ENCODE results near the gene SF3B6. TPM values are rescaled to one million over a fixed set of nuclear protein-coding genes. Genes with fewer than 3 reads are reported as not detected.

SF3B6 gene
- polyA plus RNA-seq, 2 of the 4 experiments (the other 2 are of a cell fraction) = 244 to 315 TPM

DNA sequence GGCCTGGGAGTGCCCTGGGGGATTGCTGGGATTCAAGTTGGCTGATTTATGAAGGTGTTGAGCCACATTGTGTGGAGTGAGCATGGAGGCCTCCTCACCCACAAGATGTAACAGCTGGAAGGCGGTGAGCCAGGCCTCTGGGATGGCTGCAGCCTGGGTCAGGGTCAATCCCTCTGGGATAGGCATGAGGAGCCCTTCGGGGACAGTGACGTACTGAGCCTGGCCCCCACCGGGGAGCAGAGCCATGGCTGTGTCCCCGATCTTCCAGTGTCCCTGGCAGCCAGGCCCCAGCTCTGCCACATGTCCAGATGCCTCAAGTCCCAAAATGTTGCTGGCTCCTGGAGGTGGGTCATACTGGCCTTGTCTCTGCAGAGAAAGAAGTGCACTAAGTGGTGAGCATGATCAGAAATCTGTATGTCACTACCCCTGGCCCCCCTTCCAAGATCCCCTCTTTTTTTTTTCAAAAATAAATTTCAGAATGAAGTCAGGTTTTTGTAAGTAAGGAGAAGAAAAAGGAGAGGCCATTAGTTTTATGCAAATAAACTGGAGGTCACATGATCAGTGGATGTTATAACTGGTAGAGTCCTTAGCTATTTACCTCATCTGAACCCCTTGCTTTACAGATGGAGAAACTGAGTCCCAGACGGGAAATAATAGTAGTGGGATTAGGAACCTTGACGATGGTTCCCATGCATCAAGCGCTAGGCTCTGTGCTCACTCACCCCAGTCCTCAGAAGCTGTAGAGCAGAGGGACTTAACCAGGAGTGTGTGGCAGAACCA is 6.9 kb upstream of the SF3B6 start:
- ChIA-PET POLR2A (interaction anchor here (0.6 to 5.0 kb wide), 14 partner anchors 10 to 277 kb away, joined by 3 to 99 read pairs (median 12); partner anchors contain the start of genes ATAD2B, FAM228B, ITSN2 and PFN4), CTCF (interaction anchor here (0.7 to 5.9 kb wide), 41 partner anchors 7 to 855 kb away, joined by 3 to 90 read pairs (median 7); partner anchors contain the start of genes ATAD2B, FAM228B, FKBP1B and MFSD2B)
- peaks cover 27% of the 10 kb centered on the region for H3K4me1 ChIP-seq
- H3K4me2 ChIP-seq = peak overlapping the region; percentile 95
- ATAC-seq (no peak), FAIRE-seq (no peak), DNase-seq (ENCODE audit: low read depth in 1 of 2, low spot score in 1 of 2) (no peak)
- H3K9me3 ChIP-seq = no peaks in the 10 kb centered on the region
- TF ChIP-seq HEYL (CRISPR knock-in tag; IDR thresholded peaks at IDR 0.05) = no peak
- no peak for TF ChIP-seq POLR2A (IDR thresholded peaks at IDR 0.05; ENCODE audit: low read length)
- TF ChIP-seq, protein P1, sequence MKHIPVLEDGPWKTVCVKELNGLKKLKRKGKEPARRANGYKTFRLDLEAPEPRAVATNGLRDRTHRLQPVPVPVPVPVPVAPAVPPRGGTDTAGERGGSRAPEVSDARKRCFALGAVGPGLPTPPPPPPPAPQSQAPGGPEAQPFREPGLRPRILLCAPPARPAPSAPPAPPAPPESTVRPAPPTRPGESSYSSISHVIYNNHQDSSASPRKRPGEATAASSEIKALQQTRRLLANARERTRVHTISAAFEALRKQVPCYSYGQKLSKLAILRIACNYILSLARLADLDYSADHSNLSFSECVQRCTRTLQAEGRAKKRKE (CRISPR knock-in tag; IDR thresholded peaks at IDR 0.05; ENCODE audit: low read depth) = peak; percentile 61; the same call in 1 of the 2 replicates
- TF ChIP-seq, protein P2, sequence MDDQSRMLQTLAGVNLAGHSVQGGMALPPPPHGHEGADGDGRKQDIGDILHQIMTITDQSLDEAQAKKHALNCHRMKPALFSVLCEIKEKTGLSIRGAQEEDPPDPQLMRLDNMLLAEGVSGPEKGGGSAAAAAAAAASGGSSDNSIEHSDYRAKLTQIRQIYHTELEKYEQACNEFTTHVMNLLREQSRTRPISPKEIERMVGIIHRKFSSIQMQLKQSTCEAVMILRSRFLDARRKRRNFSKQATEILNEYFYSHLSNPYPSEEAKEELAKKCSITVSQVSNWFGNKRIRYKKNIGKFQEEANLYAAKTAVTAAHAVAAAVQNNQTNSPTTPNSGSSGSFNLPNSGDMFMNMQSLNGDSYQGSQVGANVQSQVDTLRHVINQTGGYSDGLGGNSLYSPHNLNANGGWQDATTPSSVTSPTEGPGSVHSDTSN (IDR thresholded peaks at IDR 0.05) = no peak
- no peak for TF ChIP-seq NPAS2 (CRISPR knock-in tag; IDR thresholded peaks at IDR 0.05; ENCODE audit: borderline replicate concordance)
- peak; percentile 45 for TF ChIP-seq USF2 (IDR thresholded peaks at IDR 0.05)
- no peak for TF ChIP-seq MAFK (IDR thresholded peaks at IDR 0.05; ENCODE audit: partially characterized antibody)
- TF ChIP-seq, protein P3, sequence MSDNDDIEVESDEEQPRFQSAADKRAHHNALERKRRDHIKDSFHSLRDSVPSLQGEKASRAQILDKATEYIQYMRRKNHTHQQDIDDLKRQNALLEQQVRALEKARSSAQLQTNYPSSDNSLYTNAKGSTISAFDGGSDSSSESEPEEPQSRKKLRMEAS (IDR thresholded peaks at IDR 0.05) = no peak
- TF ChIP-seq RCOR1 (IDR thresholded peaks at IDR 0.05; ENCODE audit: low read depth, low read length) = no peak
- TF ChIP-seq, protein P4, sequence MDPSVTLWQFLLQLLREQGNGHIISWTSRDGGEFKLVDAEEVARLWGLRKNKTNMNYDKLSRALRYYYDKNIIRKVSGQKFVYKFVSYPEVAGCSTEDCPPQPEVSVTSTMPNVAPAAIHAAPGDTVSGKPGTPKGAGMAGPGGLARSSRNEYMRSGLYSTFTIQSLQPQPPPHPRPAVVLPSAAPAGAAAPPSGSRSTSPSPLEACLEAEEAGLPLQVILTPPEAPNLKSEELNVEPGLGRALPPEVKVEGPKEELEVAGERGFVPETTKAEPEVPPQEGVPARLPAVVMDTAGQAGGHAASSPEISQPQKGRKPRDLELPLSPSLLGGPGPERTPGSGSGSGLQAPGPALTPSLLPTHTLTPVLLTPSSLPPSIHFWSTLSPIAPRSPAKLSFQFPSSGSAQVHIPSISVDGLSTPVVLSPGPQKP (IDR thresholded peaks at IDR 0.05; ENCODE audit: low read depth, low read length) = no peak
- TF ChIP-seq, protein P5, sequence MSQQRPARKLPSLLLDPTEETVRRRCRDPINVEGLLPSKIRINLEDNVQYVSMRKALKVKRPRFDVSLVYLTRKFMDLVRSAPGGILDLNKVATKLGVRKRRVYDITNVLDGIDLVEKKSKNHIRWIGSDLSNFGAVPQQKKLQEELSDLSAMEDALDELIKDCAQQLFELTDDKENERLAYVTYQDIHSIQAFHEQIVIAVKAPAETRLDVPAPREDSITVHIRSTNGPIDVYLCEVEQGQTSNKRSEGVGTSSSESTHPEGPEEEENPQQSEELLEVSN (IDR thresholded peaks at IDR 0.05; ENCODE audit: borderline replicate concordance, low read depth) = no peak
- no peak for TF ChIP-seq CHD2 (IDR thresholded peaks at IDR 0.05; ENCODE audit: low read length, partially characterized antibody)
- no peak for TF ChIP-seq EHF (CRISPR knock-in tag; IDR thresholded peaks at IDR 0.05)
- no peak for TF ChIP-seq ESRRA (IDR thresholded peaks at IDR 0.05; ENCODE audit: borderline replicate concordance, low read length)
- TF ChIP-seq JUNB (IDR thresholded peaks at IDR 0.05) = no peak
- WGBS (ENCODE audit: missing lambda C conversion rate) = 70% methylated on average over 8 of the region's 8 CpGs
- peak overlapping the region; percentile 91 to 97 for H3K27ac ChIP-seq
- peak overlapping the region; percentile 65 for H3K4me3 ChIP-seq

DNA sequence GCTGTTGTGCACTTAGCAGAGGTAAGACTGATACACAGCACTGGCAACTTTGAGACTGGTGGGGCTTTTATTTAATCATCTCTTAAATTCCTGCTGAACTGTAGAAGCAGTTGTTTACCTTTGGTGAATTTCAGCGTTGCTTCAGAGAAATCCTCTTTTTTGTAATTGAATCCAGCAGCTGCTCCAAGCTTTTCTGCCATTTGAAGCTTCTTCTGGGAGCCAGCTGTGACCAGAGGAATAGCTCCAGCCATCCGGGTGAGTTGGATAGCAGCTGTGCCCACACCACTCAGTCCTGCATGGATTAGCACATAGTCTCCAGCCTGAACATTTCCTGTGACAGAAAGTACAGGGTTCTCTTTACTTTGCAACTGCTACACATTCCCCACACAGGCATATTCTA is 4.6 kb upstream of the SF3B6 start:
- ChIA-PET POLR2A (interaction anchor here (5.0 kb wide), 1 partner anchor 154 kb away, joined by 99 read pairs; the partner anchor contains the start of gene ATAD2B), CTCF (interaction anchor here (1.9 to 5.9 kb wide), 2 partner anchors 30 to 153 kb away, joined by 6 to 90 read pairs; partner anchors contain the start of gene ATAD2B)
- Histone ChIP-seq H3K4me3 (no peak overlapping the region), H3K9me3 (no peaks in the 10 kb centered on the region), H3K27ac (no peak overlapping the region), H3K4me2 (no peak overlapping the region), H3K4me1 (peaks cover 34% of the 10 kb centered on the region)
- TF ChIP-seq NPAS2 (CRISPR knock-in tag; IDR thresholded peaks at IDR 0.05; ENCODE audit: borderline replicate concordance) (no peak), POLR2A (IDR thresholded peaks at IDR 0.05; ENCODE audit: low read length) (no peak), TP53 (CRISPR knock-in tag; IDR thresholded peaks at IDR 0.05) (no peak), HOXB5 (CRISPR knock-in tag; IDR thresholded peaks at IDR 0.05) (no peak), HEYL (CRISPR knock-in tag; IDR thresholded peaks at IDR 0.05) (no peak), ZC3H11A (IDR thresholded peaks at IDR 0.05) (no peak), CBX8 (IDR thresholded peaks at IDR 0.05) (no peak), HDAC2 (IDR thresholded peaks at IDR 0.05) (no peak)
- TF ChIP-seq, protein P3 (IDR thresholded peaks at IDR 0.05) = no peak
- TF ChIP-seq, protein P6, sequence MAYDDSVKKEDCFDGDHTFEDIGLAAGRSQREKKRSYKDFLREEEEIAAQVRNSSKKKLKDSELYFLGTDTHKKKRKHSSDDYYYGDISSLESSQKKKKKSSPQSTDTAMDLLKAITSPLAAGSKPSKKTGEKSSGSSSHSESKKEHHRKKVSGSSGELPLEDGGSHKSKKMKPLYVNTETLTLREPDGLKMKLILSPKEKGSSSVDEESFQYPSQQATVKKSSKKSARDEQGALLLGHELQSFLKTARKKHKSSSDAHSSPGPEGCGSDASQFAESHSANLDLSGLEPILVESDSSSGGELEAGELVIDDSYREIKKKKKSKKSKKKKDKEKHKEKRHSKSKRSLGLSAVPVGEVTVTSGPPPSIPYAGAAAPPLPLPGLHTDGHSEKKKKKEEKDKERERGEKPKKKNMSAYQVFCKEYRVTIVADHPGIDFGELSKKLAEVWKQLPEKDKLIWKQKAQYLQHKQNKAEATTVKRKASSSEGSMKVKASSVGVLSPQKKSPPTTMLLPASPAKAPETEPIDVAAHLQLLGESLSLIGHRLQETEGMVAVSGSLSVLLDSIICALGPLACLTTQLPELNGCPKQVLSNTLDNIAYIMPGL (CRISPR knock-in tag; IDR thresholded peaks at IDR 0.05; ENCODE audit: borderline replicate concordance) = no peak
- no peak for ATAC-seq
- FAIRE-seq = no peak
- WGBS (ENCODE audit: missing lambda C conversion rate) = 90% methylated on average over 2 of the region's 2 CpGs
- no peak for DNase-seq (ENCODE audit: low read depth in 1 of 2, low spot score in 1 of 2)
